EH (cell line): Measurements from ENCODE around the gene C5AR2.
"Not testable (repeated sequence)": the region's sequence is repeated elsewhere in the genome, so short reads cannot be mapped to it uniquely, and the experiment has no call there.

Experiments
- DNase-seq: peaks from one replicate; pipeline ENCODE4 v3.0.0-alpha.2; 2015; ENCODE audit warnings: low read depth

Gene C5AR2

GRCh38 chr19:47323872-47324271 is 8.1 kb upstream of the C5AR2 start:
- no peak for DNase-seq

GRCh38 chr19:47324502-47324901 is 7.5 kb upstream of the C5AR2 start:
- peak; percentile 2 for DNase-seq

- DNase-seq: peak; percentile 36
Observed at GRCh38 chr19:47330466-47330869, 1.5 kb upstream of the C5AR2 start.

- DNase-seq: no peak
Observed at GRCh38 chr19:47331490-47331889, 485 bp upstream of the C5AR2 start.

GRCh38 chr19:47336765-47337718 is 5.1 kb downstream of the C5AR2 start:
- not testable (repeated sequence) for DNase-seq

- DNase-seq: no peak
Observed at GRCh38 chr19:47339196-47339880, 7.4 kb downstream of the C5AR2 start.

- DNase-seq: no peak
Observed at GRCh38 chr19:47340477-47341208, 8.7 kb downstream of the C5AR2 start.

GRCh38 chr19:47341734-47342133 is 9.8 kb downstream of the C5AR2 start:
- DNase-seq: no peak

- no peak for DNase-seq
Observed at GRCh38 chr19:47343194-47343802, 11.3 kb downstream of the C5AR2 start.

GRCh38 chr19:47344425-47344824 is 12.4 kb downstream of the C5AR2 start:
- no peak for DNase-seq

GRCh38 chr19:47346024-47346423 is 14.0 kb downstream of the C5AR2 start:
- DNase-seq: not testable (repeated sequence)

GRCh38 chr19:47348819-47349795 is 17.1 kb downstream of the C5AR2 start, which contains the start of gene DHX34:
Gene DHX34, plus strand, starts transcription at chr19:47349315. Its CDS starts 3,716 bp downstream, at chr19:47353031.
- peak; percentile 98 for DNase-seq

GRCh38 chr19:47350630-47351029 is 18.7 kb downstream of the C5AR2 start:
- no peak for DNase-seq

GRCh38 chr19:47351548-47351947 is 19.6 kb downstream of the C5AR2 start:
- peak; percentile 44 for DNase-seq

- no peak for DNase-seq
Observed at GRCh38 chr19:47352095-47352494, 20.1 kb downstream of the C5AR2 start.

GRCh38 chr19:47353307-47353712 is 21.3 kb downstream of the C5AR2 start:
- DNase-seq: no peak

GRCh38 chr19:47356900-47357299 is 24.9 kb downstream of the C5AR2 start:
- DNase-seq: no peak

- DNase-seq: no peak
Observed at GRCh38 chr19:47357788-47358680, 26.1 kb downstream of the C5AR2 start.

GRCh38 chr19:47358936-47359335 is 27.0 kb downstream of the C5AR2 start:
- DNase-seq: no peak

GRCh38 chr19:47362321-47362720 is 30.3 kb downstream of the C5AR2 start:
- no peak for DNase-seq
